HG03196 (cell line): ENCODE results near the gene POLR2E.

Experiments used
- ATAC-seq: cut with Tn5 transposase; IDR thresholded peaks from one replicate; pipeline ENCODE4 v1.9.1; 2021; ENCODE audit not compliant: unreplicated experiment

Gene POLR2E

GRCh38 chr19:1066748-1067340 lies 28.3 kb downstream of the POLR2E start, which contains the start of gene ARHGAP45:
TSS of gene ARHGAP45 (plus strand) at chr19:1067167. CDS start at chr19:1067406, 239 bp downstream.
- ATAC-seq = peak; percentile 25

- ATAC-seq = no peak
These were observed 28.9 kb downstream of the POLR2E start for GRCh38 chr19:1066251-1066747.

GRCh38 chr19:1065606-1066109 lies 29.5 kb downstream of the POLR2E start:
- ATAC-seq = no peak

- ATAC-seq = no peak
These were observed 30.2 kb downstream of the POLR2E start for GRCh38 chr19:1064661-1065605.

- no peak for ATAC-seq
These were observed 31.1 kb downstream of the POLR2E start for GRCh38 chr19:1063909-1064660.

- ATAC-seq = no peak
These were observed 31.9 kb downstream of the POLR2E start for GRCh38 chr19:1063030-1063908.

GRCh38 chr19:1062387-1063029 lies 32.7 kb downstream of the POLR2E start:
- ATAC-seq = no peak

- ATAC-seq = no peak
These were observed 33.2 kb downstream of the POLR2E start for GRCh38 chr19:1061987-1062386.

GRCh38 chr19:1060689-1061088 lies 34.5 kb downstream of the POLR2E start:
- no peak for ATAC-seq

GRCh38 chr19:1058112-1058511 lies 37.1 kb downstream of the POLR2E start:
- ATAC-seq = no peak

- no peak for ATAC-seq
These were observed 37.9 kb downstream of the POLR2E start for GRCh38 chr19:1057176-1057855.

- no peak for ATAC-seq
These were observed 39.1 kb downstream of the POLR2E start for GRCh38 chr19:1055886-1056620.

GRCh38 chr19:1055028-1055425 lies 40.1 kb downstream of the POLR2E start:
- ATAC-seq = no peak

GRCh38 chr19:1054102-1055027 lies 40.8 kb downstream of the POLR2E start:
- ATAC-seq = no peak

GRCh38 chr19:1053176-1054101 lies 41.7 kb downstream of the POLR2E start:
- ATAC-seq = no peak

- ATAC-seq = no peak
These were observed 42.7 kb downstream of the POLR2E start for GRCh38 chr19:1052349-1052975.
